Neural crest cell (in vitro differentiated cells): ENCODE results near the gene ABCB6. TPM values are rescaled to one million over a fixed set of nuclear protein-coding genes. Genes with fewer than 3 reads are reported as not detected.
A peak's percentile ranks its signal among the peaks of the same experiment; 100 is the strongest.

Source experiments
- DNase-seq: peaks from one replicate; pipeline ENCODE4 v3.0.0; 2021; ENCODE audit warnings: low read depth, mixed read lengths, low spot score
- H3K27ac Mint-ChIP-seq: one replicate; pipeline ENCODE4 v1.8.0; 2021; ENCODE audit warnings: mild to moderate bottlenecking, mixed read lengths; ENCODE audit not compliant: unreplicated experiment
- H3K27me3 Mint-ChIP-seq: 2 replicates; pipeline ENCODE4 v1.8.0; 2021; ENCODE audit warnings: low read depth, mild to moderate bottlenecking, mixed read lengths
- H3K36me3 Mint-ChIP-seq: 2 replicates; pipeline ENCODE4 v1.8.0; 2021; ENCODE audit warnings: low read depth, mild to moderate bottlenecking, mixed read lengths
- H3K4me1 Mint-ChIP-seq: 2 replicates; pipeline ENCODE4 v1.8.0; 2021; ENCODE audit warnings: mixed read lengths
- H3K4me3 Mint-ChIP-seq: one replicate; pipeline ENCODE4 v1.8.0; 2021; ENCODE audit warnings: mild to moderate bottlenecking, mixed read lengths
- H3K9me3 Mint-ChIP-seq: 2 replicates; pipeline ENCODE4 v1.8.0; 2021; ENCODE audit warnings: mixed read lengths
- CTCF ChIP-seq: fragments of 200-600 bp; sonication (generic); conservative IDR thresholded peaks from 2 replicates; pipeline ENCODE4 v1.5.0; 2021; ENCODE audit warnings: antibody characterized with exemption, mild to moderate bottlenecking
- total RNA-seq: library from RNA; stranded (reverse); gene quantifications from 2 replicates; pipeline ENCODE4 v1.2.1, GENCODE V29; 2021

Gene ABCB6
- total RNA-seq, 1 donor from 2014 or later: 39.1 TPM

GRCh38 chr2:219246559-219246958, 27.8 kb upstream of the ABCB6 start:
- H3K4me3 Mint-ChIP-seq: peak overlapping the region; percentile 94
- H3K4me1 Mint-ChIP-seq: peaks cover 10% of the 10 kb centered on the region
- H3K27ac Mint-ChIP-seq: no peak overlapping the region
- peaks cover 23% of the 10 kb centered on the region for H3K27me3 Mint-ChIP-seq
- H3K36me3 Mint-ChIP-seq: no peaks in the 10 kb centered on the region
- TF ChIP-seq CTCF: no peak
- no peaks in the 10 kb centered on the region for H3K9me3 Mint-ChIP-seq
- DNase-seq: no peak

GRCh38 chr2:219245899-219246230, 27.1 kb upstream of the ABCB6 start:
- Mint-ChIP-seq H3K27ac (peak overlapping the region; percentile 96), H3K4me3 (peak overlapping the region; percentile 94), H3K36me3 (no peaks in the 10 kb centered on the region)

GRCh38 chr2:219245148-219245898, 26.6 kb upstream of the ABCB6 start, which contains the start of the genes GLB1L and STK16:
TSS of gene GLB1L (minus strand) at chr2:219245444. CDS start at chr2:219243573, 1,871 bp downstream.
TSS of gene STK16 (plus strand) at chr2:219245479. CDS start at chr2:219246000, 521 bp downstream.
- peaks cover 10% of the 10 kb centered on the region for H3K4me1 Mint-ChIP-seq
- H3K4me3 Mint-ChIP-seq: peak within 1 kb of the TSS; percentile 94
- no peaks in the 10 kb centered on the region for H3K9me3 Mint-ChIP-seq

More at GRCh38 chr2:219245899-219246230, 27.1 kb upstream of the ABCB6 start:
- peaks cover 10% of the 10 kb centered on the region for H3K4me1 Mint-ChIP-seq
- H3K27me3 Mint-ChIP-seq: peaks cover 16% of the 10 kb centered on the region
- no peaks in the 10 kb centered on the region for H3K9me3 Mint-ChIP-seq
- TF ChIP-seq CTCF: no peak
- no peak for DNase-seq

GRCh38 chr2:219244789-219245147, 26.0 kb upstream of the ABCB6 start:
- Mint-ChIP-seq H3K36me3 (no peaks in the 10 kb centered on the region), H3K4me3 (peak overlapping the region; percentile 94), H3K27ac (peak overlapping the region; percentile 96), H3K4me1 (peaks cover 10% of the 10 kb centered on the region), H3K27me3 (peaks cover 6% of the 10 kb centered on the region), H3K9me3 (no peaks in the 10 kb centered on the region)
- TF ChIP-seq CTCF: no peak
- no peak for DNase-seq

More at GRCh38 chr2:219245148-219245898, 26.6 kb upstream of the ABCB6 start, which contains the start of the genes GLB1L and STK16:
- Mint-ChIP-seq H3K27me3 (peaks cover 11% of the 10 kb centered on the region), H3K27ac (peak within 1 kb of the TSS; percentile 96), H3K36me3 (no peaks in the 10 kb centered on the region)
- no peak for TF ChIP-seq CTCF
- peak; percentile 91 for DNase-seq

- no peak for DNase-seq
- Mint-ChIP-seq H3K9me3 (no peaks in the 10 kb centered on the region), H3K27me3 (no peaks in the 10 kb centered on the region), H3K4me3 (peak overlapping the region; percentile 84), H3K4me1 (peaks cover 10% of the 10 kb centered on the region), H3K36me3 (no peaks in the 10 kb centered on the region), H3K27ac (no peak overlapping the region)
- no peak for TF ChIP-seq CTCF
Observed at GRCh38 chr2:219243291-219243761, 24.6 kb upstream of the ABCB6 start.
